HUDEP-2 (cell line): Measurements from ENCODE around the gene ZNF346.

Experiments used
- DNase-seq, 76 experiments: peaks; one replicate each; lab custom pipeline; 2025; ENCODE audit not compliant: unreplicated experiment in 76 of 76; lab: John Stamatoyannopoulos, UW

The ZNF346 gene

GRCh38 chr5:177064500-177065277 is 42.2 kb downstream of the ZNF346 start:
- no peak for DNase-seq

GRCh38 chr5:177065491-177065890 is 43.0 kb downstream of the ZNF346 start:
- no peak for DNase-seq

GRCh38 chr5:177066224-177066623 is 43.7 kb downstream of the ZNF346 start:
- DNase-seq = no peak

GRCh38 chr5:177067503-177067902 is 45.0 kb downstream of the ZNF346 start:
- DNase-seq = no peak

GRCh38 chr5:177070536-177071191 is 48.2 kb downstream of the ZNF346 start:
- DNase-seq = no peak

GRCh38 chr5:177071666-177072385 is 49.3 kb downstream of the ZNF346 start:
- peak in 64 of 76 experiments; percentile 4 to 80 (median 48) for DNase-seq

- no peak for DNase-seq
Observed at GRCh38 chr5:177077335-177077734, 54.8 kb downstream of the ZNF346 start.

- DNase-seq = no peak
Observed at GRCh38 chr5:177079606-177080005, 57.1 kb downstream of the ZNF346 start.

GRCh38 chr5:177080265-177080664 is 57.8 kb downstream of the ZNF346 start:
- no peak for DNase-seq

- DNase-seq = no peak
Observed at GRCh38 chr5:177081859-177082258, 59.4 kb downstream of the ZNF346 start.

- no peak for DNase-seq
Observed at GRCh38 chr5:177083357-177083756, 60.9 kb downstream of the ZNF346 start.

- DNase-seq = no peak
Observed at GRCh38 chr5:177084175-177084574, 61.7 kb downstream of the ZNF346 start.

- peak in 1 of 76 experiments; percentile 12 for DNase-seq
Observed at GRCh38 chr5:177085985-177086653, 63.6 kb downstream of the ZNF346 start.

- DNase-seq = peak in 69 of 76 experiments; percentile 16 to 87 (median 73)
Observed at GRCh38 chr5:177086654-177087397, 64.3 kb downstream of the ZNF346 start, which contains the start of gene FGFR4. Gene FGFR4 (plus strand): TSS chr5:177086915. CDS start chr5:177089603, 2,688 bp downstream.

- DNase-seq = no peak
Observed at GRCh38 chr5:177087398-177088005, 65.0 kb downstream of the ZNF346 start.

GRCh38 chr5:177089127-177089526 is 66.6 kb downstream of the ZNF346 start:
- DNase-seq = no peak

GRCh38 chr5:177089825-177090641 is 67.5 kb downstream of the ZNF346 start:
- peak in 8 of 76 experiments; percentile 3 to 36 (median 20) for DNase-seq

GRCh38 chr5:177090813-177091212 is 68.3 kb downstream of the ZNF346 start:
- no peak for DNase-seq

GRCh38 chr5:177091232-177091631 is 68.7 kb downstream of the ZNF346 start:
- DNase-seq = no peak
